CD4-positive, alpha-beta memory T cell (primary cell): ENCODE results near the gene DPY19L2. TPM values are rescaled to one million over a fixed set of nuclear protein-coding genes. Genes with fewer than 3 reads are reported as not detected.
"Not testable (repeated sequence)": the region's sequence is repeated elsewhere in the genome, so short reads cannot be mapped to it uniquely, and the experiment has no call there.

ENCODE experiments used
- CTCF ChIA-PET: fragments of 350-600 bp; sonication (Branson Sonifier 250); formaldehyde crosslinking; loops from one replicate; lab custom pipeline; 2021; ENCODE audit warnings: inconsistent platforms; ENCODE audit not compliant: partially characterized antibody; lab: Charles Lee
- POLR2A ChIA-PET: fragments of 350-600 bp; sonication (Branson Sonifier 250); formaldehyde crosslinking; loops from one replicate; lab custom pipeline; 2021; ENCODE audit not compliant: partially characterized antibody; lab: Charles Lee
- DNase-seq, 5 donors: peaks; one replicate each; pipeline versions ENCODE4 v3.0.0 to v3.0.0-alpha.2; 2020 to 2022; ENCODE audit warnings: mixed read lengths in 1 of 5
- H3K27ac ChIP-seq: one replicate; pipeline ENCODE4 v1.7.0; 2013; ENCODE audit warnings: low read depth, low read length
- H3K27me3 ChIP-seq: 2 replicates; pipeline ENCODE4 v1.7.0; 2013; ENCODE audit warnings: mild to moderate bottlenecking, low read length, moderate library complexity; ENCODE audit not compliant: insufficient read depth
- H3K36me3 ChIP-seq: 2 replicates; pipeline ENCODE4 v1.7.0; 2013; ENCODE audit warnings: mild to moderate bottlenecking, low read length, moderate library complexity; ENCODE audit not compliant: insufficient read depth
- H3K4me1 ChIP-seq: 2 replicates; pipeline ENCODE4 v1.7.0; 2013; ENCODE audit warnings: mild to moderate bottlenecking, low read length, moderate library complexity; ENCODE audit not compliant: insufficient read depth
- H3K4me3 ChIP-seq, 2 donors: one replicate each; pipeline ENCODE4 v1.7.0; 2013; ENCODE audit warnings: low read length in 2 of 2, mild to moderate bottlenecking in 1 of 2
- H3K9me3 ChIP-seq, 2 donors: one replicate each; pipeline ENCODE4 v1.7.0; 2013; ENCODE audit warnings: low read length in 2 of 2, control low read depth in 1 of 2; ENCODE audit not compliant: control insufficient read depth in 1 of 2
- H3K27ac Mint-ChIP-seq, 7 donors: one replicate each; pipeline ENCODE4 v1.8.0; 2020 to 2021; ENCODE audit warnings: mixed read lengths in 7 of 7, mild to moderate bottlenecking in 6 of 7, inconsistent platforms in 3 of 7, moderate library complexity in 3 of 7
- H3K27me3 Mint-ChIP-seq, 2 donors: one replicate each; pipeline ENCODE4 v1.8.0; 2020 to 2021; ENCODE audit warnings: mixed read lengths in 2 of 2
- H3K36me3 Mint-ChIP-seq, 2 donors: one replicate each; pipeline ENCODE4 v1.8.0; 2020 to 2021; ENCODE audit warnings: mixed read lengths in 2 of 2, inconsistent platforms in 1 of 2, mild to moderate bottlenecking in 1 of 2
- H3K4me1 Mint-ChIP-seq, 4 donors: one replicate each; pipeline ENCODE4 v1.8.0; 2020 to 2021; ENCODE audit warnings: mixed read lengths in 4 of 4, mild to moderate bottlenecking in 1 of 4
- H3K4me3 Mint-ChIP-seq, 8 donors: one replicate each; pipeline ENCODE4 v1.8.0; 2020 to 2021; ENCODE audit warnings: mixed read lengths in 8 of 8, mild to moderate bottlenecking in 7 of 8, moderate library complexity in 6 of 8, inconsistent platforms in 3 of 8
- H3K9me3 Mint-ChIP-seq, 8 donors: one replicate each; pipeline ENCODE4 v1.8.0; 2020 to 2021; ENCODE audit warnings: mixed read lengths in 8 of 8, mild to moderate bottlenecking in 5 of 8, inconsistent platforms in 3 of 8, moderate library complexity in 1 of 8
- intact Hi-C: fragments of 100-400 bp; cut with micrococcal nuclease; formaldehyde crosslinking; loops from one replicate; pipeline ENCODE4 v1.15.1; 2023
- polyA plus RNA-seq, 2 donors: library from polyadenylated mRNA; unstranded; fragments of 300-500 nt; fragmentation: Illumina TruSeq; gene quantifications; one replicate each; pipeline ENCODE4 v1.2.3, GENCODE V29; 2021
- total RNA-seq, 2 experiments: library from RNA; stranded (reverse); gene quantifications; one replicate each; pipeline ENCODE4 v1.2.3, GENCODE V29; 2021

DPY19L2 gene
- total and polyA plus RNA-seq, 4 experiments from 2014 or later = 0.39 to 0.97 (median 0.93) TPM; not detected in 1

- H3K9me3 ChIP-seq, H3K4me3 ChIP-seq, H3K27me3 Mint-ChIP-seq, H3K27ac ChIP-seq, DNase-seq, H3K4me1 Mint-ChIP-seq, H3K36me3 ChIP-seq, H3K27me3 ChIP-seq, H3K9me3 Mint-ChIP-seq, H3K4me3 Mint-ChIP-seq, H3K4me1 ChIP-seq, intact Hi-C loops, POLR2A ChIA-PET, H3K36me3 Mint-ChIP-seq, H3K27ac Mint-ChIP-seq, CTCF ChIA-PET: not testable (repeated sequence)
Measured at GRCh38 chr12:63711339-63711738, 43.0 kb upstream of the DPY19L2 start.

- no peaks in the 10 kb centered on the region for H3K4me1 ChIP-seq
- Mint-ChIP-seq H3K9me3 (no peaks in the 10 kb centered on the region), H3K4me1 (no peaks in the 10 kb centered on the region), H3K27me3 (peaks cover 4 to 8% of the 10 kb centered on the region in 2 donors), H3K27ac (no peak overlapping the region), H3K36me3 (no peaks in the 10 kb centered on the region), H3K4me3 (no peak overlapping the region)
- CTCF ChIA-PET = no interaction called here
- H3K36me3 ChIP-seq = no peaks in the 10 kb centered on the region
- H3K4me3 ChIP-seq = no peak overlapping the region
- H3K27me3 ChIP-seq = no peaks in the 10 kb centered on the region
- intact Hi-C loops = no loop called here
- POLR2A ChIA-PET = no interaction called here
- DNase-seq = no peak
- H3K27ac ChIP-seq = no peak overlapping the region
- no peaks in the 10 kb centered on the region for H3K9me3 ChIP-seq
Measured at GRCh38 chr12:63706336-63706735, 38.0 kb upstream of the DPY19L2 start.

GRCh38 chr12:63699678-63700382, 31.5 kb upstream of the DPY19L2 start:
- intact Hi-C loops, H3K27ac Mint-ChIP-seq, H3K4me1 ChIP-seq, CTCF ChIA-PET, H3K27ac ChIP-seq, H3K4me3 Mint-ChIP-seq, H3K4me3 ChIP-seq, H3K36me3 Mint-ChIP-seq, H3K36me3 ChIP-seq, DNase-seq, POLR2A ChIA-PET, H3K9me3 Mint-ChIP-seq, H3K9me3 ChIP-seq, H3K4me1 Mint-ChIP-seq, H3K27me3 ChIP-seq: not testable (repeated sequence)
- H3K27me3 Mint-ChIP-seq = peaks cover 7 to 11% of the 10 kb centered on the region in 2 donors

GRCh38 chr12:63699011-63699410, 30.7 kb upstream of the DPY19L2 start:
- H3K4me1 ChIP-seq, H3K4me3 ChIP-seq, H3K36me3 Mint-ChIP-seq, CTCF ChIA-PET, H3K9me3 Mint-ChIP-seq, H3K4me1 Mint-ChIP-seq, H3K27ac Mint-ChIP-seq, H3K27ac ChIP-seq, intact Hi-C loops, H3K27me3 ChIP-seq, H3K9me3 ChIP-seq, DNase-seq, H3K36me3 ChIP-seq, POLR2A ChIA-PET, H3K4me3 Mint-ChIP-seq: not testable (repeated sequence)
- H3K27me3 Mint-ChIP-seq = peaks cover 7 to 11% of the 10 kb centered on the region in 2 donors

GRCh38 chr12:63690837-63691236, 22.5 kb upstream of the DPY19L2 start:
- H3K27ac Mint-ChIP-seq, POLR2A ChIA-PET, H3K4me1 Mint-ChIP-seq, H3K27me3 ChIP-seq, intact Hi-C loops, H3K36me3 Mint-ChIP-seq, H3K36me3 ChIP-seq, H3K27ac ChIP-seq, H3K4me1 ChIP-seq, H3K27me3 Mint-ChIP-seq, H3K9me3 ChIP-seq, H3K9me3 Mint-ChIP-seq, H3K4me3 ChIP-seq, H3K4me3 Mint-ChIP-seq, DNase-seq, CTCF ChIA-PET: not testable (repeated sequence)

GRCh38 chr12:63689141-63689540, 20.8 kb upstream of the DPY19L2 start:
- H3K36me3 Mint-ChIP-seq, H3K4me1 Mint-ChIP-seq, H3K27ac ChIP-seq, H3K36me3 ChIP-seq, H3K27ac Mint-ChIP-seq, H3K4me3 ChIP-seq, H3K4me1 ChIP-seq, CTCF ChIA-PET, DNase-seq, H3K27me3 Mint-ChIP-seq, H3K9me3 ChIP-seq, intact Hi-C loops, H3K4me3 Mint-ChIP-seq, H3K9me3 Mint-ChIP-seq, H3K27me3 ChIP-seq, POLR2A ChIA-PET: not testable (repeated sequence)

- POLR2A ChIA-PET, DNase-seq, CTCF ChIA-PET, H3K36me3 Mint-ChIP-seq, H3K36me3 ChIP-seq, H3K27me3 Mint-ChIP-seq, H3K4me3 Mint-ChIP-seq, H3K4me3 ChIP-seq, H3K27ac ChIP-seq, H3K9me3 Mint-ChIP-seq, H3K4me1 ChIP-seq, intact Hi-C loops, H3K4me1 Mint-ChIP-seq, H3K27ac Mint-ChIP-seq, H3K9me3 ChIP-seq, H3K27me3 ChIP-seq: not testable (repeated sequence)
Measured at GRCh38 chr12:63686623-63687022, 18.3 kb upstream of the DPY19L2 start.

GRCh38 chr12:63685789-63686188, 17.5 kb upstream of the DPY19L2 start:
- DNase-seq, H3K36me3 ChIP-seq: not testable (repeated sequence)

More at GRCh38 chr12:63685789-63686188, 17.5 kb upstream of the DPY19L2 start:
- H3K27me3 ChIP-seq, H3K4me1 Mint-ChIP-seq, H3K36me3 Mint-ChIP-seq, H3K4me1 ChIP-seq, H3K4me3 ChIP-seq, POLR2A ChIA-PET, H3K4me3 Mint-ChIP-seq, H3K9me3 ChIP-seq, H3K27me3 Mint-ChIP-seq, H3K27ac Mint-ChIP-seq, CTCF ChIA-PET, H3K27ac ChIP-seq, intact Hi-C loops, H3K9me3 Mint-ChIP-seq: not testable (repeated sequence)
